GM19099 (cell line): Measurements from ENCODE around the gene ADARB1.

Experiments
- POLR2A ChIP-seq: IDR thresholded peaks from 3 replicates; pipeline ENCODE4 v1.6.1; 2011; ENCODE audit warnings: low read depth; ENCODE audit not compliant: insufficient read length; ENCODE audit errors: extremely low read depth

ADARB1 gene

DNA sequence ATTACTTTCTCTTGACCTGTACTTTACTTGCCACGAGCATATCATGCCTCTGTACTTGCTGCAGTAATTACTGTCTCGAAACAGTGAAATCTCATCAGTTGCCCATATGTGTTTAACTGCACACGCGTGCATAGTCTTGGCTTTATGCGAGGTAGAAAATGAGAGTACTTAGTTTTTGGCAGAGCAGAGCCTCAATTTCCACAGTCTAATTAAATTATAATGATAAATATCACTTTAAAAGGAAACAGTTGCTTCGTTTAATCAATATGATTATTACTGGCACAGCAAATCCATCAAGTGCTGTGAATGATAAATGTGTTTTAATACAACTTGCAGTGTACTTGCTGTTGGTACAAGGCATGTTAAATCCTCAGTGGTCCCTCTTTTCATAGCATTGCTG is 47.6 kb downstream of the ADARB1 start:
- TF ChIP-seq POLR2A, result no peak

DNA sequence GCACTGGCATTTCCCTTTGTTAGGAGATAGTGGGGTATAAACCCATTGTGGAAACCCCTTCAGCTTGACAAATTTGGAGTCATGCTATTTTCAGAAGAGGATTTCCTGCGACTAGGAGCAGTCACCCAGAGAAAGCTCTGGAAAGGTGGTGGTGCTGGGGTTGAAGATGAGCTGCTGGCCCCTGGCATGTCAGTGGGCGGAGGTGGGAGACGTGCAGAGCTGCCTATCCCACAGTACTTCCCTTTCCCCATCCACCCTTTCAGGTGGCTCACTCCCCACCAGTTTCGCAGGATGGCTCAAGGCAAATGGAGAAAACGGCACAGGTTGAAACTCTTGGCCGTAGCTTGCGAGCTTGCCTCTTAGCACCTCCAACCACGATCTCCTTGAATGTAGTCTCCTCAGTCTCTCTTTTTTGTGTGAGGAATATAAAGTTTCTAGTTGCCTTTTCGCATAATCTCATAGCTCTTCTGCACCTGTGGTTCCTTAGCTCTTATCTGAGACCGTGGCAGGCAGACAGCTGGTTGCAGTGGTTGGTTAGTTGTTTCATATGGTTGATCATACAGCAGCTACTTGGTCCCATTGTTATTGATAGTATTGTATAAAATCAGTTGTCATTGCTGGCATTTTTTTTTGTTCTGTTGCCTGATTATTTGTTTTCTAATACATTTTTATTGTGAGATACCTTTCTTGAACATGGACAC is 48.2 kb downstream of the ADARB1 start:
- no peak for TF ChIP-seq POLR2A

DNA sequence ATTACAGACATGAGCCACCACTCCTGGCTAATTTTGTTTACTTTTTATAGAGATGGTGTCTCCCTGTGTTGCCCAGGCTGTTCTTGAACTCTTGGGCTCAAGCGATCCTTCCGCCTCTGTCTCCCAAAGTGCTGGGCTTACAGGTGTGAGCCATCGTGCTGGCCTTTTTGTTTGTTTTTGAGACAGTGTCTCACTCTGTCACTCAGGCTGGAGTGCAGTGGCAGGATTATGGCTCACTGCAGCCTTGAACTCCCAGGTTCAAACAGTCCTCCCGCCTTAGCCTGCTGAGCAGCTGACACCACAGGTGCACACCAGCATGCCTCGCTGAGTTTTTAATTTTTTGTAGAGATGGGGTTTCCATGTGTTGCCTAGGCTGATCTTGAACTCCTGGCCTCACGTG is 49.1 kb downstream of the ADARB1 start:
- TF ChIP-seq POLR2A, result no peak

DNA sequence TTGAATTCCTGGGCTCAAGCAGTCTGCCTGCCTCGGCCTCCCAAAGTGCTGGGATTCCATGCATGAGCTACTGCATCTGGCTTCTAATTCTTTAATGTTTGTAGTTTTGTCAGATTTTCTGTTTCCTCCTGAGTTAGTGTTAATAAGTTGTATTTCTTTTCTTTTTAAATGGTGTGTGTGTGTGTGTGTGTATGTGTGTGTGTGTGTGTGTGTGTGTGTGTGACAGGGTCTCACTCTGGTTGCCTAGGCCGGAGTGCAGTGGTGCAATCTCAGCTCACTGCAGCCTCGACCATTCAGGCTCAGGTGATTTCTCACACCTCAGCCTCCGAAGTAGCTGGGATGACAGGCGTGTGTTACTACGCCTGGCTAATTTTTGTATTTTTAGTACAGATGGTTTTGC is 50.2 kb downstream of the ADARB1 start:
- TF ChIP-seq POLR2A, result no peak

DNA sequence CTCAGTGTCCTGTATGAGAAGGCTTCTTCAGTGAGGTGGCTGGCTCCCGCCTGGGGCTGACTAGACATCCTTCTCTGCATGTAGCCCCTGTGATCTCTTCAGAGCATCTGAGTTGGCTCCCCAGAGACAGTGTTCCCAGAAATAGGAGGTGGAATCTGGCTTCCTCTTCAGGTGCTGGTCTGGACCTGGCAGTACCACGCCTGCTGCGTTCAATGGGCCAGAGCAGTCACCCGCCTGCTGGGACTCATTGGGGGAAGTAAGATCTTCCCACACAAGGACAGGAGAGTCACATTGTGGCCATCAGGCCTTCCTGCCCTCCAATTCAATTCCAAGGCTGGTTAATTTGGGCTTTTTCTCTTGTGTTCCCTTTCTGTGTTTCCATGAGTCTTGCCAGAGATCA is 51.0 kb downstream of the ADARB1 start:
- no peak for TF ChIP-seq POLR2A

DNA sequence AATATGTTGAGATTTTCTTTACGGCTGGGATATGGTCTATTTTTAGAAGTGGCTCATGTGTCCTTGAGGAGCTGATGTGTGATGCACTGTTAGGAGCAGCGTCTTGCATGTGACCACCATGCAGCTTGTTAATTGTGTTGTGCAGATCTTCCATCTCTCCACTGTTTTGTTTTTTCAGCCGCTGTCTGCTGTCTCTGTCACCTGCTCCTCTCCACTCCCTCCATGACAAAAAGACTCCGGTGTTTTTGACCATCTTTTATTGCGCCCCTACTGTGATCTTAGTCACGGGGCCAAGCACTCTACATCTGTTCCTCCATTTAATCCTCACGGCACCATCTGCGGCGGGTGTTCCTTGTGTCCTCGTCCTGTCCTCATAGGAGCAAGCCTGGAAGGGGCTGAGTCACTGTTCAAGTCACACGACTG is 51.8 kb downstream of the ADARB1 start:
- no peak for TF ChIP-seq POLR2A

DNA sequence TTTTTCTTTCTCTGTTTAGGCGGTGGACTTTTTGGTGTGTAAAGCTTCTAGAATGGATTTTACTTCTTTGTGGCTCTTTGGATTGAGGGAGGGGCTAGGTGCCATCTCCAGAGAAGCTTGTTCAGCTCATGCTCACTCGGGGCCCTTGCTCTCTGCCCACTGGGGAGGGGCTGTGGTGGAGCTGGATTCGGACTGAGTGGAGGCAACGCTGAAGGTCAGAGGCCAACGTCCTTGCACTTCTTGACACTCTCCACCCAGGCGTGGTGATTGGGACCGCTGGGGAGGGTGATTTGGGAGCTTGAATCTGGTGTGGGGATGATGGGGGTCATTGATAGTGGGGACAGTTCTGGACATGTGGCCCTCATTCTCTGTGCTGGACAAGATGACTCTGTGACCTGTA is 52.6 kb downstream of the ADARB1 start:
- TF ChIP-seq POLR2A, result no peak

DNA sequence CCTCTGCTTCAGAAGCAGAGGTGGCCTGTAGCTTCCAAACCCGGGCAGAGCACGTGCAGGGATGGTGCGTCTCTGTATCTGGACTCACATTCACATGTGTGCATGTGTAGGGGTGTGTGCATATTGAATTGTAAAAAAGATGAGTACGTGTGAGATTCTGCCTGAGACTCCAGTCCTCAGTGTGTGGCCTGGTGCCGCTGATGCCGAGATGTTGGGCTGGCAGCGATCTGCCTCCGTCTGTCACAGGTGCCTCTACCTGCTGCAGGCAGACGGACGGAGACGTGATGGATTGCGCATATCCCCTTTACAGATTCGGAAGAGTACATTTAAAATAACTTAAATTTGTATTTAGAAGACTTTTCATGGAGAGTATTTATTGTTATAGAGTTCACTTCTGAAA is 53.6 kb downstream of the ADARB1 start:
- TF ChIP-seq POLR2A, result no peak

DNA sequence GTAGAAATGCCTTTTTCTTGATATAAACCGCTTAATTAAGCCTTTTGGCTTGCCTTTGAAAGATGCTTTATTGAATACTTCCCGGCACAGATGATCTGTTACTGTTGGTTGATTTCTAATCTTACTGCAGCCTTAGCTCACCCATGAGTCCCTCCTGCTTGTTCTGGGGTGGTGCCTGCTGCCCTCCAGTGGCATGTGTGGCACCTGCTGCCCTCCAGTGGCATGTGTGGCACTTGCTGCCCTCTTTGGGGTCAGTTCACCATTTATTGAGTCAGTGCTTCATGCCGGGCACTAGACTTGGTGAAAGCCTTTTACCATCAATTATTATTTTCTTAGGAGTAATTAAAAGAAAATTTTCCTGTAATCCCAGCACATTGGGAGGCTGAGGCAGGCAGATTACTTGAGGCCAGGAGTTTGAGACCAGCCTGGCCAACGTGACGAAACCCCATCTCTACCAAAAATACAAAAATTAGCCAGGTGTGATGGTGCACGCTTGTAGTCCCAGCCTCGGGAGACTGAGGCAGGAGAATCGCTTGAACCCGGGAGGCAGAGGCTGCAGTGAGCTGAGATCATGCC is 54.3 kb downstream of the ADARB1 start:
- no peak for TF ChIP-seq POLR2A

DNA sequence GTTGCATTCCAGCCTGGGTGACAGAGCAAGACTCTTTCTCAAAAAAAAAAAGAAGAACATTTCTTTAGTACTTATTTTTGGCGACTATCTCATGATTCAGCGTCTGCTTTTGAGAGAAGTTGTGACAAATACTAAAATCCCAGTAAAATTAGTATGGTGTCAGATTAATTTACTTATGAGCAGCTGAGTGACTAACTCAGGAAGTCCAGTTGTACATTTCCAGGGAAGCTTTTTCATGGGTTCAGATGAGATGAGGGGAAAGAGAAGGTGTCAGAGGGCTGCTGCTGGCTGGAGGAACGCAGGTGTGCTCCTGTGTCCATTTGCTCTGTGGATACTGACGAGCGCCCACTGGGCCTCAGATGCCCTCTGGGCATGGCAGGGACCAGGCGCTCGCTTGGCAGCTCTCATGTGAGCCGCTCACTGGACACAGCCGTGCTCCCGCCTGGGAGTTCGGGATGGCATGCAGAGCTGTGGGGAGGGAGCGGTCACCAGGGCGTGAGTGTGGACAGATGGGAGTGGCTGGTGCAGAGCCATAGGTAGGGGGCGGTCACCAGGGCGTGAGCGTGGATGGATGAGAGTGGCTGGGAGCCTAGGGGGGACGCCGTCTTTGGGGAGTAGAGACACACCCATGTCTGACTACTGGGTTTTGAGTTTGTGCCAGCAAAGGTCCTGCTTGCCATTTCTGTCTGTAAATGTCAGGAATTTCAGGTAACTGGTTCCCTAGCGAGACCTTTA is 55.0 kb downstream of the ADARB1 start:
- no peak for TF ChIP-seq POLR2A

DNA sequence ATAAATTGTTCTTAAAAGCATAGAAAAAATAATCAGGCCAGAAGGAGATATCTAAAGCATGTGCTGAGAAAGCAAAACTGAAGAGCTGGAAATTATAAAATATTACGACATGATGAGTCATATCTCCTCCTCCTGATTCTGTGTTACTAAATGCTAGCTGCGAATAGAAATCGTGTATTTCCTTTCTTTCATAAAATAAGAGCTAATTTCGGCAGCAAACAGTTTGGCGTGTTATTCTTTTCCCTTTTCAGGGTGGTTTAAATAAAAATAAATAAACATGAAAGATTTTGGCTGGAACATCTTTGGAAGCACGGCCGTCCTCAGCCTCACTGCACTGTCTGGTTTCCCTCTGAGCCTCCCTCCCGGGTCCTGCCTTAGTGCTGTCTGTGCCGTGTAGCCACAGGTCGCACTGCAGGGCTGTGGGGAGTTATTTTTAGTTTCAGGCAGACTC is 56.0 kb downstream of the ADARB1 start:
- TF ChIP-seq POLR2A, result no peak

DNA sequence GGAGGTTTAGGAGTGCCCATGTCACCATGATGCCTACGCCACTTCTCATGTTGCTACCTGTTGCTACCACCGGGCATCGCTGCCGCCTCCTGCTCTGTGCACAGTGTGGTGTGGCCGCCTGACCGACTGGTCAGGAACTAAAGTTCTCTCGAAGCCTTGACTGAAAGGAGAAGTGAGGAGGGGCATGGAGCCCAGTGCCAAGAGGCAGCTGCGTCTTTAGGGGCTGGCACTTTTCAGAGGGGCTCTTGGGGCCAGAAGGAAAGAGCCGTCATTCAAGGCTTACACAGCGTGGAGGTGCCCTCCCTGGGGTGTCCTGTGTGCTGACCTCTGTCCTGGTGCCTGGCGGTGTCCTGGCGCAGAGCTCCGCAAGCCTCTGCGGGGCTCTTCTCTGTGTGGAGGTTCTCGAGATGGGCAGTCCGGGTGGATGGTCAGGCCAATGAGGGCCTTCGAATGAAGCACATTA is 57.2 kb downstream of the ADARB1 start:
- TF ChIP-seq POLR2A, result no peak

DNA sequence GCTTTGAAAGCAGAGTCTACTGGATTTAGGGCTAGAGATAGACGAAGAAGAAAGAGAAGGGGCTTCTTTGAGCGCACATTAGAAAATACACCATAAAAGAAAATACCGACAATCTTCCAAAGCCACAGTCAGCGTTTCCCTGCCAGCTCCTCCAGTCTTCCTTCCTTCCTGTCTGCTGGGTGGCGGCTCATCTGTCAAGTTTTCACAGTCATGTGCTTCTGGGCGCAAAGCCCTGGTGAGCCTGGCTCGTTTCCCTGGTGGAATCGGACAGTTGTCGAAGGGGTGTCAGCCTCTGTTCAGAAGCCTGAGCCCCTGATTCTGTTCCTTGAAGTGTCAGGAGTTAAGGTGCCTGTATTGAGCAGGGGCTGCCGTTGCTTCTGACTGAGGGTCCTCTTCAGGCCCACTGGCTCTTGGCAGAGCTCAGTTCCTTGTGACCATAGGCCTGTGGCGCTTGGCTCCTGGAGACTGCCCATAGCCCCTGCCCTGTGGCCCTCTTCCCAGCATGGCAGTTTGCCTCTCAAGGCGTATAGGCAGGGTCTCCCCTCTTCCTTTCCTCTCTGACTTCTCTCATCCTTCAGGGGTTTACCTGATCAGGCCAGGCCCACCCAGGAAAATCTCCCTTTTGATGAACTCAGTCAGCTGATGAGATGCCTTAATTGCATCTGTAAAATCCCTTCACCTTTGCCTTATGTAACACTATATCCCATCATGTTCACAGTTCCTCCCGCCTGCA is 58.6 kb downstream of the ADARB1 start:
- no peak for TF ChIP-seq POLR2A

DNA sequence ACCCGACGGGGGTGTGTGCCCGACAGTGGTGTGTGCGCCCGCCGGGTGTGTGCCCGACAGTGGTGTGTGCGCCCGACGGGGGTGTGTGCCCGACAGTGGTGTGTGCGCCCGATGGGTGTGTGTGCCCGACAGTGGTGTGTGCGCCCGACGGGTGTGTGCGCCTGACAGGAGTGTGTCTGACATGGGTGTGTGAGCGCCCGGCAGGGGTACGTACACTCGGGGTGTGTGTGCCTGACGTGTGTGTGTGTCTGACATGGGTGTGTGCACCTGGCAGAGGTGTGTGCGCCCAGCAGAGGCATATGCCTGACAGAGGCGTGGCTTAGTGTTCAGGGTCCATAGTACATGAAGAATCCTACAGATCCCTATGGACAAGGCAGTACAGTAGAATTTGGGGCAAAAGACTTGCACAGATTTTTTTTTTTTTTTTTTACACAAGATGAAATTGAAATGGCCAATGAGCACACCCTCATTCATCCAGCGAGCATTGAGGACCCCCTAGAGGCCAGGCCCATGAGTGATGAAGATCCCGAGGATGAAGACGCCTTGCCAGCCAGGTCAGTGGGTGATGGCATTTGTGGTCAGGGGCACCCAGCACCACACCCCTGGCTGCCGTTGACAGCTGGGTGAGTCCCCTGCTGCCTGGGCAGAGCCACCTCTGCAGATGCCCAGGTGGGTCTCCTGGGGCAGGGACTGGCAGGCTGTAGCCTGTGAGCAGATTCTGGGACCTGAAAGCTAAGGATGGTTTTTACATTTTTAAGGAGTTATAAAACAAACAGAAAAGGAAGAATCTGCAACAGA is 60.1 kb downstream of the ADARB1 start:
- TF ChIP-seq POLR2A, result no peak

DNA sequence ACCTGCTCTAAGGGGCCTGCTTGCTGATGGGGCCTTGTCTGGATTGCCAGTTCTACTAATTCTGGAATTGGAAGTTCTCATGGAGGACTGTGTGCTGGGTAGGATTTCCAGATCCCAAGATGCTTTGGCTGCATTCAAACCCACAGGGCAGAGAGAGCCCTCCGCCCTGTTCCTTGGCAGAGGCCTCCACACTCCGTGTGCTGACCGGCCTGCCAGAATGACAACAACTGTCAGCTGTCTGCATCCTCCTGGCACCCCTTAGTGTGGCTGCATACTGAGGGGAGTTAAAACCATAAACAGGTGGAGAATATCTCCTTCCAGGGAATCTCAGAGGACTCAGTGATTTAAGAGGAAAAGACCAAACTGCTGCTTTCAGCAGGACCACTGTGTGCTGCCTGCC is 60.7 kb downstream of the ADARB1 start:
- no peak for TF ChIP-seq POLR2A

DNA sequence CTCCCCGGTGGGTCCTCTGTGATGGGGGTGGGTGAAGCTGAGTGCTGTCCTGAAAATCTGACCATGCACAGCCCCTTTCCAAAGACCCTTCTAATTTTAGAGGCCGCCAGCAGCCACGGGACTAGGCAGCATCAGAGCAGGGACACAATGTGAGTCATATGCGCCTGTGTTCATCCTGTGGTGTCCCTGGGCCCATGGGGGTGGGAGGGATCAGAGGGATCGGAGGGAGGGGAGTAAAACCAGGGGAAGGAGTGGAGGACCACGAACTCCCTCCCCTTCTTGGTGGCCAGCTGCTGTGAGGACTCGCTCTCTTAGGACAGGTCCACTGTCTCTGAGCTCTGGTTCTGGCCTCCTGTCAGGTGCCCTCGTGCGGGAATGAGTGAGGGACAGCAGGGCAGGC is 61.5 kb downstream of the ADARB1 start:
- TF ChIP-seq POLR2A, result no peak
